ENCODE results near the gene ZDHHC11B. TPM values are rescaled to one million over a fixed set of nuclear protein-coding genes. Genes with fewer than 3 reads are reported as not detected.
"Not testable (repeated sequence)": the region's sequence is repeated elsewhere in the genome, so short reads cannot be mapped to it uniquely, and the experiment has no call there.

Gene ZDHHC11B
- total RNA-seq, 2 experiments from 2014 or later = 0.35 to 0.87 TPM

DNA sequence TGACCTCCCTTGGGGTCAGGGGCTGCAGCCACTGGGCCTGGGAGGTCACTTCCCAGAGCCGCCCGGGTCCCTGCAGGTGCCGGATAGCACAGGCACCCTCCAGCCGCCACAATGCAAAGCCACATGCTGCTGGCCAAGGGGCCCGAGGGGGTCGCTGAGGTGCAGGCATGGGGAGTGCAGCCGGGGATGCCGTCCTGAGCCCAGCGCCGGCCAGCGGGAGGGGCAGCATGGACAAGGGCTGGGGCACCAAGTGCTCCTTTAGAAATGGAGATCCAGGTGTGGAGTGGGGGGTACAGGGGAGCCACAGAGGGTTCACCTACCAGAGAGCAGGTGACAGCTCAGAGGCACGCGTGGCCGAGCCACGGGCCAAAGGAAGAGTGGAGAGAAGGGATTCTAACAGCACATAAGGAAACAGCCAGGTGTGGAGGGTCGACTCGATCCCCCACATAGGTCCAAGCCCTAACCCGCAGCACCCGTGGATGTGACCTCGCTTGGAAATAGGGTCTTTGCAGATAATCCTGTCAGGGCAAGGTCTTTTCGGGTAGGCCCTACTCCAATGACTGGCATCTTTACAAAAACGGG lies 24.7 kb downstream of the ZDHHC11B start:
- ChIA-PET POLR2A (no interaction called here), CTCF (no interaction called here)
- DNase-seq = no peak
- no peak overlapping the region for H3K27ac Mint-ChIP-seq
- no peak overlapping the region for H3K4me3 Mint-ChIP-seq
- H3K9me3 Mint-ChIP-seq = no peaks in the 10 kb centered on the region
- no peaks in the 10 kb centered on the region for H3K36me3 Mint-ChIP-seq (ENCODE audit: low read depth)
- peaks cover 13% of the 10 kb centered on the region for H3K4me1 Mint-ChIP-seq
- H3K27me3 Mint-ChIP-seq = no peaks in the 10 kb centered on the region

DNA sequence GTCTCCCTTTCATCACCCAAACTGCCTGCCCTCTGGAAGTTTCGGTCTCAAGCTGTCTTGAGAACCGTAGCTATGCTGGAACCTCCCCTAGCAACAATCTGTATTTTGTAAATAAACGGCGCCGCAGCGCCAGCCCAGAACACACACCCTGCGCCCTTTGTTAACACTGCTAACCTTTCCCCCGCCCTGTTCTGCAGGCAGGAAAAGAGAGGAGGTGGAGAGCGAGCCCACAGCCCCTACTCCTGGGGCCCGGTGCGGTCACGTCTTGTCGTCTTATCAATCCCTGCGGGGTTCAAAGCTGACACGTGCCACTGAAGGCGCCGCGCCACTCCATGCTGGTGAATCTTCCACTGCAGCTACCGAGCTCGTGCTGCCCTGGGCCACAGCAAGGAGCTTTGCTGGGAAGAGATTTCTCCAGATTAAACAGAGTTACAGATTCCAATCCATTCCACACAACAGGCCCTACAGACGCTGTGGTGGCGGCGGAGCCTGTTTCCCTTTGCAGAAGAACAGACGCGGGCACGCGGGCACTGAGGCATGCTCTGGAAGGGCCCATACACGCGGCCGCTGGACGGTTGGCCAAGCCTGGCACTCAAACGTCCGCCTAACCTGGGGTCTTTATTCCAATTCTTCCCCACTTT lies 25.3 kb downstream of the ZDHHC11B start:
- Mint-ChIP-seq H3K4me1 (peaks cover 13% of the 10 kb centered on the region), H3K4me3 (peak overlapping the region; percentile 12), H3K27ac (no peak overlapping the region), H3K9me3 (no peaks in the 10 kb centered on the region), H3K36me3 (ENCODE audit: low read depth) (no peaks in the 10 kb centered on the region), H3K27me3 (no peaks in the 10 kb centered on the region)
- DNase-seq = peak; percentile 50
- ChIA-PET CTCF (no interaction called here), POLR2A (no interaction called here)

DNA sequence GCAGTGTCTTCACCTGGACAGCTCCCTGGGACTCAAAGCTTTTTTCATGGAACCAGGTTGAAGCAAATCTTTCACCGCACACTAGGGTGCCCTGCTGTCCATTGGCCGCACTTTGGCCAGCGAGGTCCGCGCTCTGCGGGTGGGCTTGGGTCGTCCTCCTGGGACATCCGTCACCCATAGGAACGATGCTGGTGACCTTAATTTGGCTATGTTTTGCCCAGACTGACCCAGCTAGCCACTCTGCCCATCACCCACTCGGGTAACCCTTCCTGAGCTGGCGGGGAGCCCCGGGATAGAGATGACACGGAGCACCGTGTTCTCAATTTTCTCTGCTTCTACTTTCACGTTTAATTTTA lies 25.9 kb downstream of the ZDHHC11B start:
- Mint-ChIP-seq H3K27ac (no peak overlapping the region), H3K9me3 (no peaks in the 10 kb centered on the region), H3K4me3 (no peak overlapping the region), H3K36me3 (ENCODE audit: low read depth) (no peaks in the 10 kb centered on the region), H3K4me1 (peaks cover 13% of the 10 kb centered on the region), H3K27me3 (no peaks in the 10 kb centered on the region)
- CTCF ChIA-PET = no interaction called here
- POLR2A ChIA-PET = no interaction called here
- DNase-seq = no peak

DNA sequence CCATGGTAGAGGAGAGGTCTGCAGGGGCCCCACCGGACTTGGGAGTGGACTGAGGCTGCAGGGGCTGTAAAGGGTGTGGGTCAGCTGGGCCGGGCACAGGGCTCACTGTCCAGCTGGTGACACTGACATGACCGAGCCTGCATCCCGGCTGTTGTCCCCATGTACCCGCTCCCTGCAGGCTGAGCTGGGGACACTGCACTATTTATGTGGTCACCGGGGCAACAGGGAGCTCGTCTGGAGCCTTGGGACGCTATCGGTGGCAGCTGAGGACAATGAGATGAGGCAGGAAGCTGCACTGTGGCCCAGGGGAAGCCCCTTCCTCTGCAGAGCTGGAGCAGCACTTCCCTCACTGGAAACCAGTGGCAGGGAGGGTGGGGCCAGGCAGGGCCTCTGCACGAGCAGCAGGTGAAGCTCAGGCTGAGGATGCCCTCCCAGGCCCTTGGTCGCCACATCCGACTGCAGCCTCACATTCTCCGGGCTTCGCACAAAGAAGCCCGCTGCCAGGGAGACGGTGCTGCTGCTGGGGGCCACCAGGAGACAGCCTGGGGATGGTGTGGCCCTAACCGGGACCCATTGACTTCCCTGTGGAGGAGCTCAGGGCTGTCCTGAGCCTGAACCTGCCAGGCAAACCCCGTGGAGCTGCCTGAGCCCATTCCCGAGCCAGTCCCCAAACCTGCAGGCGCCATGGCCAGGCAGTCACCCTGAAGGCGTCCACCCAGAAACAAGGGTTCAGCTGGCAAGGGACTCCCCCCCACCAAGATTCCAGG lies 26.4 kb downstream of the ZDHHC11B start:
- ChIA-PET POLR2A (no interaction called here), CTCF (no interaction called here)
- Mint-ChIP-seq H3K27ac (no peak overlapping the region), H3K4me3 (no peak overlapping the region), H3K9me3 (no peaks in the 10 kb centered on the region), H3K36me3 (ENCODE audit: low read depth) (no peaks in the 10 kb centered on the region), H3K4me1 (peaks cover 13% of the 10 kb centered on the region), H3K27me3 (no peaks in the 10 kb centered on the region)
- peak; percentile 24 for DNase-seq

DNA sequence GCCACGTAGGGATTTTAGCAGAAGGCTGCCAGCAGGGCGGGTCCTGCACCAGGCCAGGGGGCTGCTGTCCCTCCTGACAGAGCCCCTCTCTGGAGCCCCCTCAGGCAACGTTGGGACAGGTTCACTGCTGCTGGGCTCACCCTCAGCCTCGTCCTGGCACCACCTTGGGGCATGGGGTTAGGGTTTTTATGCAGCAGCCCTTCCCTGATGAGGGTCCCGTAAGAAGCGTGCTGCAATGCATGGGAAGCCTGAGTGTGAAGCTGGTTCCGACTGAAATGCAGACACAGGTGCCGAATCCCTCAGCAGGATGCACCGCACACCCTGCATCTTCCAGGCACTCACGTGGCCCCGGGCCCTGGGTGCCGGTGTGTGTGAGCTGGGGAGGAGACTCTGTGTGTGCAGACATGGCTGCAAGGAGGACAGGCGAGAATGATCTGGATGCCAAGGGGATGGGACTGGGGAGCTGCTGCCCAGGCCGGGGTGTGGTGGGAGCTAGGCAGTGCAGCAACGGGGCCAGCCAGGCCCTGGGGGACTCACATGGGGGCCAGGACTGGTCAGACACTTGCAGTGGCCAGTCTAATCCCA lies 27.1 kb downstream of the ZDHHC11B start:
- ChIA-PET CTCF (no interaction called here), POLR2A (no interaction called here)
- Mint-ChIP-seq H3K4me1 (peaks cover 13% of the 10 kb centered on the region), H3K36me3 (ENCODE audit: low read depth) (no peaks in the 10 kb centered on the region), H3K4me3 (no peak overlapping the region), H3K27me3 (no peaks in the 10 kb centered on the region), H3K27ac (no peak overlapping the region), H3K9me3 (no peaks in the 10 kb centered on the region)
- no peak for DNase-seq

DNA sequence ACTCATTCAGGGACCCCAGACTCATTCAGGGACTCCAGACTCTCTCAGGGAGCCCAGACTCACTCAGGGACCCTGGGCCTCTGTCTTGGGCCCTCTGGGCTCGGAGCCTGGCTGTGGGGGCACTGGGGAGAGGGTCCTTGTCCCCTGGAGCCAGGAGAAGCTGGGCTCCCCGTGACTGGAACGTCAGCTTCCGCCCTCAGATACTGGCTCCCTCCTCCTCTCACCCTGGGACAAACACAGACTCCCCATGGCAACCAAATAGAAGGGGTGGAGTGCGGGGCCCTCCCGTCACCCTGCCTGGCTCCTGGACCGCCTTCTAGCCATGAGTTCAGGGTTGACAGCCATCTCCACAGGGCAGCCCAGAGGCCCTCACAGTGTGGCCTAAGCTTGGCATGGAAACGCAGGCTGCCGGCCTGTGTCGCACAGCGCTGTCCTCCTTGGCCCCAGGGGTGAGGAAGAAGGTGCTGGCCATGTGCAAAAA lies 27.6 kb downstream of the ZDHHC11B start:
- Mint-ChIP-seq H3K27me3 (no peaks in the 10 kb centered on the region), H3K9me3 (no peaks in the 10 kb centered on the region), H3K4me3 (no peak overlapping the region), H3K36me3 (ENCODE audit: low read depth) (no peaks in the 10 kb centered on the region), H3K4me1 (peaks cover 13% of the 10 kb centered on the region), H3K27ac (no peak overlapping the region)
- CTCF ChIA-PET = no interaction called here
- DNase-seq = no peak
- POLR2A ChIA-PET = no interaction called here

DNA sequence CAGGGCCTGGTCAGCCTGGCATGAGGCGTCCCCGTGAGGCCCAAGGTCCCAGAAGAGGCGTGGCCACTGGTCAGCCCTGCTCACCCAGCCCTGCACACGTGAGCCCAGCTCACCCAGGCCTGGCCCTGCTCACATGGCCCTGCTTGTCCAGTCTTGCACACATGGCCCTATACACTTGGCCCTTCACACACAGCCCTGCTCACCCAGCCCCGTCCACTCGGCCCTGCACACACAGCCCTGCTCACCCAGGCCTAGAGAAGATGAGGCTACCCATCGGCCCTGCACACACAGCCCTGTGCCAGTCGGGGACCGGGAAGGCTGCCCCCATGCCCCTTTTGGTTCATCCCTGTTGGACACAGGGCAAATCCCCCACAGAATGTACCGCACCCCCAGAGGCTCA lies 28.4 kb downstream of the ZDHHC11B start:
- H3K9me3 Mint-ChIP-seq = no peaks in the 10 kb centered on the region
- no peaks in the 10 kb centered on the region for H3K36me3 Mint-ChIP-seq (ENCODE audit: low read depth)
- H3K27ac Mint-ChIP-seq = no peak overlapping the region
- H3K27me3 Mint-ChIP-seq = no peaks in the 10 kb centered on the region
- DNase-seq = no peak
- CTCF ChIA-PET = no interaction called here
- H3K4me3 Mint-ChIP-seq = no peak overlapping the region
- H3K4me1 Mint-ChIP-seq = peaks cover 13% of the 10 kb centered on the region
- POLR2A ChIA-PET = no interaction called here

DNA sequence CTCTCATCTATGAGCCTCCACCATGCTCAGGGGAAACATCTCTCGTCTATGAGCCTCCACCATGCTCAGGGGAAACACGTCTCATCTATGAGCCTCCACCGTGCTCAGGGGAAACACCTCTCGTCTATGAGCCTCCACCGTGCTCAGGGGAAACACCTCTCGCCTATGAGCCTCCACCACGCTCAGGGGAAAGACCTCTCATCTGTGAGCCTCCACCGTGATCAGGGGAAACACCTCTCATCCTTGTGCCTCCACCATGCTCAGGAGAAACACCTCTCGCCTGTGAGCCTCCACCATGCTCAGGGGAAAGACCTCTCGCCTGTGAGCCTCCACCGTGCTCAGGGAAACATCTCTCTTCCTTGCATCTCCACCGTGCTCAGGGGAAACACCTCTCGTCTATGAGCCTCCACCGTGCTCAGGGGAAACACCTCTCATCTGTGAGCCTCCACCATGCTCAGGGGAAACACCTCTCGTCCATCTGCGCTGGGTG lies 30.3 kb downstream of the ZDHHC11B start:
- H3K27ac Mint-ChIP-seq; H3K9me3 Mint-ChIP-seq; H3K36me3 Mint-ChIP-seq (ENCODE audit: low read depth); POLR2A ChIA-PET; H3K4me3 Mint-ChIP-seq; H3K27me3 Mint-ChIP-seq; CTCF ChIA-PET; DNase-seq: not testable (repeated sequence)
- H3K4me1 Mint-ChIP-seq = peaks cover 11% of the 10 kb centered on the region

DNA sequence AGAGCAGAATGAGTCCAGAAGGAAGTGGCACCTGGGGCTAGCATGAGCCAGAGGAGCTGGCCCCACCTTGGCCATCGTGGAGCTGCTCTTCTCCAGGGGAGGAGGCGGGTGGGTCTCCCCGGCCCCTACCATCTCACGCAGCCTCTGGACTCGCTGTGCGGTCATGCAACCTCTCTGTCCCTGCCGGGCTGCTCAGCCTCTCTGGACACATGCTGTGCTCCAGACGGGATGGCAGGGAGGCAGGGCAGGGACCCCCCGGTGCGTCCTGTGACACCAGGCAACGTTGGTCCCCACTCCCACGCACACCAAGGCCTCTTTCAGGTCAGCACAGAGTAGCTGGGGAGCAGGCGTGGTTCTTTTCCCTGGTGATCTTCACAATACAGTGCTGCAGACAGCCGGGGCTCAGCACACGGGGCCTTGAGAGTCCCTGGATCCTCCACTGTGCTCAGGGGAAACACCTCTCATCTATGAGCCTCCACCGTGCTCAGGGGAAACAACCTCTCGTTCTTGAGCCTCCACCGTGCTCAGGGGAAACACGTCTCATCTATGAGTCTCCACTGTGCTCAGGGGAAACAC lies 30.9 kb downstream of the ZDHHC11B start:
- POLR2A ChIA-PET; H3K27me3 Mint-ChIP-seq; H3K4me3 Mint-ChIP-seq; H3K36me3 Mint-ChIP-seq (ENCODE audit: low read depth); DNase-seq; H3K4me1 Mint-ChIP-seq; CTCF ChIA-PET; H3K9me3 Mint-ChIP-seq; H3K27ac Mint-ChIP-seq: not testable (repeated sequence)

DNA sequence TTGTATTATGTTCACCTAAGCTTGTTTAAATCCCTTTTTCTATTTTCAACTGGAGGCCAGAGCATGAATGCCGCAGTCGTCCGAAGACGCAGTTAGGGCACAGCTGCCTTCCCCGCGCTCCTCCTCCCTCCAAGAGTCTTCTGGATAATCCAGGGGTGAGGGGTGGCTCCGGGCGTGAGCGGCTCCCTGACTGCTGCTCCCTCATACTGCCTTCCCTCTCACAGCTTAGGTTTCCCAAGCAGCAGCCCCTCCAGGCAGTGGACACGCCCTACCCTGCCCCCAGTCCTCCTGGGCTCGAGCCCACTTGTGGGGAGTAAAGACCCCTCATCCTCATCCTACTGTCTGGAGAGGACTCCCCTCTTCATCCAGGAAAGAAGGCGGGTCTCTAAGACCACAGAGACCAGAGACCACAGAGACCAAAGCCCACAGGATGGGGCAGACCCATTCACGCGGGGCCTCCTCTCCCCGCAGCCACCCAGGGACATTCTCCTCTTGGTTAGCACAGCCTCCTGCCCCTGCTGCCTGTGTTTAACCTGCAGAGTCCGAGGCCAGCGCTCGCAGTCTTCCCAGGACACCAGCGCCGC lies 31.9 kb downstream of the ZDHHC11B start:
- DNase-seq; H3K27ac Mint-ChIP-seq; CTCF ChIA-PET; H3K27me3 Mint-ChIP-seq; H3K36me3 Mint-ChIP-seq (ENCODE audit: low read depth); POLR2A ChIA-PET; H3K4me1 Mint-ChIP-seq; H3K4me3 Mint-ChIP-seq; H3K9me3 Mint-ChIP-seq: not testable (repeated sequence)

DNA sequence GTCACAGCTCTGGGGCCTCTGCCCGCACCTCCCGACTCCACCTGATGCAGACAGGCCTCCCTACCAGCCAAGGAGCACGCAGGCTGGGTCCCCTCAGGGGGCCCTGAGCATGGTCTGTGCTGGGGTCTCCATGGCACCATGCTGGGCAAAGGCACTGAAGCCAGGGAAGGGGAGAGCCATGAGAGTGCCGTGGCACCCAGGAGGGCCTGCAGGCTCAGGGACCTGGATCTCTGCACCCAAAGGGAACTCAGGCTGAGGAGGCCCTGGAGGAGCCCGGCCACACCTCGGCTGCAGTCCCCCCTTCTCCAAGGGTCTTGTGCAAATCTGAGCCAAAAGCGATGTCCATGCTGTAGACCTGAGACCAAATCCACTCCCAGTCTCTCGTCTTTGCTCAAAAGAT lies 32.5 kb downstream of the ZDHHC11B start:
- POLR2A ChIA-PET; H3K4me1 Mint-ChIP-seq; H3K27ac Mint-ChIP-seq; H3K4me3 Mint-ChIP-seq; H3K27me3 Mint-ChIP-seq; CTCF ChIA-PET; H3K9me3 Mint-ChIP-seq; DNase-seq; H3K36me3 Mint-ChIP-seq (ENCODE audit: low read depth): not testable (repeated sequence)

DNA sequence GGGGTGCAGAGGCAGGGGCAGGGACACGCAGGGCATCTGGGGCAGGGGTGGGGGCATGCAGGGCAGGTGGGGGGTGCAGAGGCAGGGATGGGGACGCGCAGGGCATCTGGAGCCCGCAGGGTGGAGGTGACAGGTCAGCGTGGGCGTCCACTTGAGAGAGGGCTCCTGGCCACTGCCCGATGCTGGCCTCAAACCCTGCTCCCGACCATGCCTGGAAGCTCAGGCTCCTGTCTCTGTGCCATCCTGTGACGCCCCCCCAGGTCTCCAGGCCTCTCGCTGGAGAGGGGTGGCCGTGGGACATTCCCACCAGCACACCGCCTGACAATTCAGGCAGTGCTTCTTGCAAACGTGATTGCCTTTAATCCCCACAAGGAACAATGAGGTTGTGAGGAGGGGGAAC lies 33.0 kb downstream of the ZDHHC11B start:
- Mint-ChIP-seq H3K9me3 (no peaks in the 10 kb centered on the region), H3K27ac (no peak overlapping the region), H3K27me3 (no peaks in the 10 kb centered on the region), H3K36me3 (ENCODE audit: low read depth) (no peaks in the 10 kb centered on the region), H3K4me1 (no peaks in the 10 kb centered on the region), H3K4me3 (no peak overlapping the region)
- no peak for DNase-seq
- ChIA-PET POLR2A (no interaction called here), CTCF (no interaction called here)

DNA sequence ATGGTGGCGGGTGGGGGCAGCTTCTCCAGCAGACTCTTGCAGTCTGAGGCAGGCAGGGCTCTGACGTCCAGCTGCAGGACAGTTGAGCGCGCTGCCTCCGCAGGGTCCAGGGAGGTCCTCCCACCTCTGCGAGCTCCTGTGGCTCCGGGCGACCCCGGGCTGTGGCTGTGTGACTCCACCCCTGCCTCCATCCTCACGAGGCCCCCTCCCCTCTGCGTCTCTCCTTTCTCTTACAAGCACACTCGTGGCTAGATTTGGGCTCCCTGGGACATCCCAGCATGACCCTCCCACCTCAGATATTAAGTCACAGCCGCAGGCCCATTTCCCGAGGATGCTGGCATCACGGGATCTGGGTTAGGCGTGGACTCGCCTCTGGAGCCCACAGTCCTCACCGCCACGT lies 34.3 kb downstream of the ZDHHC11B start:
- H3K4me3 Mint-ChIP-seq; POLR2A ChIA-PET; H3K27me3 Mint-ChIP-seq; H3K36me3 Mint-ChIP-seq (ENCODE audit: low read depth); H3K27ac Mint-ChIP-seq; H3K4me1 Mint-ChIP-seq; H3K9me3 Mint-ChIP-seq; CTCF ChIA-PET; DNase-seq: not testable (repeated sequence)

All from activated CD4-positive, alpha-beta T cell treated with anti-CD3 and anti-CD28 coated beads, Interleukin-2, amount 10 ng/mL, durations not matched to agents 7 days and 5 days (primary cell).